Measurements from ENCODE around the gene ATXN1.
"Not testable (repeated sequence)": the region's sequence is repeated elsewhere in the genome, so short reads cannot be mapped to it uniquely, and the experiment has no call there.

The ATXN1 gene

DNA sequence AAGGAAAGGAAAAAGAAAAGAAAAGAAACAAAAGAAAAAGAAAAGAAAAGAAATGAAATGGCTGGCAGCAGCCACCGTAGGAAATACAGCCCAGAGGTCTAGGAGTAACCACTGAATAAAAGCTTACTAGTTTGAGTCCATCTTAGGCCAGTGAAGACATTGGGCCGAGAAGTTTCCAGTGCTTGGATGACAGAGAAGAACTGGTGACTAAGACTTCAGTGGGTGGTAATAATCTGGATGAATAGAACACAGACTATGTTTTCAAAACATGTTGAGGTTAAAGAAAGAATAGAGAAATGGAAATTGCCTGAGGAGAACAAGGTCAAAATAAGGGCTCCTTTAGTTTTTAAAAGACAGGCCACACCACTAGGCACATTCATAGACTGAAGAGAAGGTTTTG, 198.8 kb downstream of the ATXN1 start:
- DNase-seq, result no peak

DNA sequence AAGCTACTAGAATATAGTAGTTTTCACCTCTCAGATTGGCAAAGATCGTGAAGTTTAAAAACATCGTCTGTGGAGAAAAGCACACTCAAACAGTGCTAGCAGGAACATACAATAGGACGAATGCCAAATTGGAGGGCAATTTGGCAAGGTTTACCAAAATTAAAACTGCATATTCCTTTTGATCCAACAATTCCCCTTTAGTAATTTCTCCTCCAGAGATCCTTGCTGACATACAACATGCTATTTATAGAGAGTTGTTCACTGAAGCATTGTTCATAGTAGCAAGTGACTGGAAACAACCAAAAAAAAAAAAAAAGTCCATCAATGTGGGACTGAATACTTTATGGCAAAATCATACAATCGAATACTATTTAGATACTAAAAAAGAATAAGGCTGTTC, 202.2 kb downstream of the ATXN1 start:
- DNase-seq, result no peak

- no peak for DNase-seq
Observed at GRCh38 chr6:16555550-16555949, 205.7 kb downstream of the ATXN1 start.

- DNase-seq, result no peak
Observed at GRCh38 chr6:16553531-16553930, 207.7 kb downstream of the ATXN1 start.

DNA sequence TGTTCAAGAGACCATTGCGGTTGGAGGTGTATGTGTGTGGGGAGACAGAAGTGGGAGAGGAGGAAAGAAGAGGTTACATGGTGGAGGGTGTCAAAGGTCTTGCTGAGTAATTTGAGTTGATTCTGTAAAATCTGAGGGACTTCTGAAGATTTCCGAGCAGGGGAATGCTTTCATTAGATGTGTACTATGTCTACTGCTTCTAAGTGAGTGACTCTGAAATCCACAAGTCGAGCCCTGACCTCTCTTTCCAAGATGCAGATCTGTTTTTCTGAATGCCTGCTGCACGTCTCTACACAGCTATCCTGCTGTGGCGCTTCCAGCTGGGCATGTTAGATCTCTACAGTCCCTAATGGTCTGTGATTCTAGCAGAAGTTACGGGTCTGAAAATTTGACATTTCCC, 209.8 kb downstream of the ATXN1 start:
- no peak for DNase-seq

GRCh38 chr6:16548121-16548520, 213.1 kb downstream of the ATXN1 start:
- no peak for DNase-seq

GRCh38 chr6:16547587-16547986, 213.7 kb downstream of the ATXN1 start:
- DNase-seq, result no peak

DNA sequence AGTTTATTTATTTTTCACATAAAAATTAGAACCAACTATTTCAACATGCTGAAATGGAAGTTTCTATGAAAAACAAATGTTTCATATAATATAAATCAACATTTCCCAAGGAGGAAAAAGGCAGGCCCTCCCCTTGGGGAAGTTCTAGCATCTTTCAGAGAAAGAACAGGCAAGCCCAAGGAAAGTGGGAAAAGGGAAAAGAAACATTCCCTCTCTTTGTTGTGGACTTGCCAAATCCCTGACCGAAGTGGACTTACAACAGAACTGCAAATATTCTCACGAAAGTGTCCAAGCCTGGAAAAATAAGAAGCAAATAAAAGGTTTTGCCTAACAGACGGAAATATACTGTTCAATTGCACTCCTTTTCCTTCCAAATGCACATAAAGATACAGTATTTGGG, 214.4 kb downstream of the ATXN1 start:
- DNase-seq, result no peak

GRCh38 chr6:16545382-16545781, 215.9 kb downstream of the ATXN1 start:
- no peak for DNase-seq

- no peak for DNase-seq
Observed at GRCh38 chr6:16544521-16544920, 216.7 kb downstream of the ATXN1 start.

GRCh38 chr6:16544006-16544405, 217.3 kb downstream of the ATXN1 start:
- DNase-seq, result no peak

DNA sequence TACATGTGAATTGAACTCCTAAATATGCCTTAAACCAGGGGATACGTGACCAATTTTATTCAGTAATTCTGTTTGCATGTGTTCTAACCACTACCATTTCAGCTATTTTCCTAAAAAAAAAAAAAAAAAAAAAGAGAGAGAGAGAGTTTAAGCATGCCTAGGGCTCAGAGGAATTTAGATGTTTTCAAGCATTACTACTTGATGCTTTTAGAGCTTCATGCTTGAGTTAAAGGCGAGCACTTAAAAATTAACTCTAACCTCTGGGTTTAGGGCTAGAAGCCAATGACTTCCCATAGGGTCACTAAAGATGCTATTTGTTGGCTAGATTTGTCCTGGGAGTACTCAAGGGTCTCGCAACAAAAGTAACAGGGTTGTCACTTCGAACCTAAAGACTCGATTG, 217.7 kb downstream of the ATXN1 start:
- DNase-seq, result no peak

DNA sequence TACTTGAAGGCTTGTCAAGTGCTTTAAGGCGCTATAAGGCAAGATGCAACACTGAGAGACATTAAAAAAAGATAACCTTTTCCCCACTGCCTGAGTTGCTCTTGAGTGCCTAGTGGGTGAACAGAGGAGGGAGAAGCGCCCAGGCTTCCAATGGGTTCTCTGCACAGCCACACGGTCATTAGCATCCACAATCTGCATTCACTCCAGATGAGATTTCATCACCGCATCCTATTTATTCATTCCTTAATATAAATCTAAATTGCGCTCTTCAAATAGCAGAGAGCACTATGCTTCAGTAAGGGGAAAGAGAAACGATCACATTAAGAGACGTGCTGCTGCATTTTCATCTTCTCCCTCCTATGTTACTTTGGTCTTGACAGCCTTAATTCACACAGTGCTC, 219.2 kb downstream of the ATXN1 start:
- DNase-seq, result no peak

DNA sequence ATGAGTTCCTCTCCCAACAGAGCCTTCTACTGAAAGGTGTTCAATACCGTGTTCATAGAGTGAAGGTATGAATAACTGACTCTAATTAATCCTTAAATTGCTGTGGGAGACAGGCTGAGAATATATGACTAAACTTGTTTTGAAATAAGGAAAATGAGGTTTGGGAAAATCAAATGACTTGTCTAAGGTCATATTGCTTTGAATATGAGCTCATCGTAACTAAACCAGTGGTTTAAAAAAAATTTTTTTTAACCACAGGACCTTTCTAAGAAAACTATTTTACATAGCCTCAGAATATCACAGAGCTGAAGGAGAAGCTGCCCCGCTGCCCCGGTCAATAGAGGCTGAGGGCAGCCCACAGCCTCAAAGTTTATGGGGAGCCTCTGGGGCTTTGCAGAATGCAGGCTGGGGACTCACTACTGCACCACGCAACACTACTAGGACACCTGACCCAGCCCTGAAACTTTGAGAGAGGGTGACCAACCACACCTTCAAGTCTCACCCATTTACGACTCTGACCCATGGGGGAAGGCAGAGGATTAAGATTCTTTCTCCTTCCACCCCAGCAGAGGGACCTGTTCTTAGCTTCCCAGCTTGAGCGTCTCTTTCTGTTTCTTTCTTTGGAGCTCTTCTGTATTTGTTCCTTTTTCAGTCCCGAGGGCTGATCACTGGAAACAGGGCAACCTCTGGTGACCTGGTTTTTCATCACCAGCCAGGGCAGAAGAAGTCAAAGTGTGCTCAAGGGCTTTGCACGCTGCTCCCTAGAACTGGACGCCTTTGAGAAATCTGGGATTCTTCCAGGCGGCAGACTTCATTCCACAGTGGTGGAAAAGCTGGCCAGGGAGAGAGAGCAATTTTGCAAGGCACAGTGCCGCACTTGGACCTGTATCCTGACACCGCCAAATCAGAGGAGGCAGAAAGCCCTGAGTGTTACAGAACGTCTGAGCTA, 220.2 kb downstream of the ATXN1 start:
- no peak for DNase-seq

DNA sequence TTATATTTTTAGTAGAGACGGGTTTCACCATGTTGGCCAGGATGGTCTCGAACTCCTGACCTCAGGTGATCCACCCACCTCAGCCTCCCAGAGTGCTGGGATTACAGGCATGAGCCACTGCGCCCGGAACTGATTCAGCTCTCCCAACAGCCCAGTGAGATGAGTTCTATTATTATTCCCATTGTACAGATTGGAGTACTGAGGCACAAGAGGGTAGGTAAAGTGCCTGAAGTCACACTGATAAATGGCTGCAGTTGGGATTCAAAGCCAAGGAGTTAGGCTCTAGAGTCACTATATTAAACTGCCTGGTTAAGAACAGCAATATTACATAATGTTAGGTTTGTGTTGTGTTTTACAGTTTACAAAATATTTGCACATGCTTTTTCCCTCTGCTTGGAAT, 220.9 kb downstream of the ATXN1 start:
- not testable (repeated sequence) for DNase-seq

GRCh38 chr6:16539086-16539931, 222.0 kb downstream of the ATXN1 start:
- no peak for DNase-seq

GRCh38 chr6:16535564-16535963, 225.7 kb downstream of the ATXN1 start:
- DNase-seq, result no peak

DNA sequence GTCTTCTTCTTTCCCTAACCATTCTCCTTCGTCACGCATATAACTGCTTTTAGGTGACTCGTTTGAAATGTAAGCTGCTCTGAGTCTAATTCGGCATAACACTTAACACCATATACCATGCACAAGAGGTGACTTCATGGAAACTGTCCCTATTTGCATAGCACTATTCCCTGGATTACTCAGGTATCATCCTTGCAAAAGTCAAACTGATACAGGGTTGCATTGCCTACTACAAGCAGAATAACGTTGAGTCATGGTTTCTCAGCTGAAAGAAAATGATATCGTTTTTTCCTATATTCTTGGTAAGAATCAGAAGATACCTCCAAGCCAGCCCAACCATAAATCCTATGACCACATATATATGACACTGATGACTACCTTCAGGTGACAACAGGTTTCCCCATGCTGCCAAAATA, 227.5 kb downstream of the ATXN1 start:
- DNase-seq, result no peak

DNA sequence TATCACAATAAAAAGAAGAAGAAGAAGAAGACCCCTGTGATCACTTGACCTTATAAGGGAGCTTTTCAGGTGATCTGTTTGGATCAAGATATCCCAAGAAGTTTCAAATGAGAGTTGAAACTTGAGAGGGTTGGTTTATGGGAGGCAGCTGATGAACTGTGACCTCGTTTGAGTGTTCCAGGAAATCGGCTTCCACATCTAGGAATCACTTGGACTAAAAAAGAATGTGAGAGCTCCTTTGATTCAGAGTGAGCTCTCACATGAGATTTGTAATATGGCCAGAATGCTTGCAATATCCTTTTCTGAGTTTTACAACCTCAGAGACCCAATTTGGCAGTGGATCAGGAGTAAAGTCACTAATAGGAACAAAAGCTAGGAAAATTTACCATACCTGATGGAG, 228.1 kb downstream of the ATXN1 start:
- DNase-seq, result no peak

DNA sequence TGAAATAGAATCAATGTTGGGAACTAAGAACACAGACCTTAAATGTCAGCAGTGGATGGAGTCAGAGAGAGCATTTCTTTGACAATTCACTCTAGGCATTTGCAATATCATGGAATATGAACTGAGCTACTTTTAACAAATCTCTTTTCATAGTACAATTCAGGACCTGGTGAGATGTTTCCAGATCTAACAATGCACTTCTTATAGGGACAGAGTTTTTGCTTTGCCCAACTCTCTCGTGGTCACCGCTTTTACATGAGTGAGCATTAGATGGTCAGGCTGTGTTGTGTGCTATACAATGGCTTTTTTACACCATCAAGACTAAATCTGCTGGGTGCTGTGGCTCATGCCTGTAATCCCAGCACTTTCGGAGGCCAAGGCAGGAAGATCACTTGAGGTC, 233.6 kb downstream of the ATXN1 start:
- DNase-seq, result no peak

- DNase-seq, result no peak
Observed at GRCh38 chr6:16524380-16524707, 236.9 kb downstream of the ATXN1 start.

- no peak for DNase-seq
Observed at GRCh38 chr6:16523606-16524379, 237.5 kb downstream of the ATXN1 start.

DNA sequence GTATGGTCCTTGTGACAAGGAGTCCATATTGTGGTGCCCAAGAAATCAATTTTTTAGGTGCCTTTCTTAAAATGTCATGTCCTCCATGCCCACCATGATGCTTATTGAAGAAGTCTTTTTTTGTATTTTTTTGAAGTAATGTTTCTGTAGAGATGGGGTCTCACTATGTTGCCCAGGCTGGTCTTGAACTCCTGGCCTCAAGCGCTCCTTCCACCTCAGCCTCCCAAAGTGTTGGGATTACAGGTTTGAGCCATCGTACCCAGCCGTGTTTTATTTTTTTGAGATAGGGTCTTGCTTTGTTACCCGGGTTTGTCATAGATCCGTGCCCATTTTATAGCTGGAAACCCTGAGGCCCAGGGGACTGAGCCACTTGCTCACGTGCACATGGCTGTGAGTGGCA, 238.3 kb downstream of the ATXN1 start:
- no peak for DNase-seq

All from NK-92 treated with Interleukin-12 subunit alpha and Interleukin-12 subunit beta, amount 100 ng/mL, for 24 hours (cell line).